A549 (cell line): Measurements from ENCODE around the gene RTKN2.

ENCODE experiments used
- CEBPB ChIP-seq, 2 experiments: fragments of >200 bp in 1 of 2; sonication (Bioruptor Twin) in 1 of 2; formaldehyde crosslinking in 1 of 2; IDR thresholded peaks; 2 replicates each; pipeline ENCODE4 v1.6.1; 2012 to 2016
- CHD2 ChIP-seq: fragments of 150-350 bp; IDR thresholded peaks from 2 replicates; pipeline ENCODE4 v1.6.1; 2014; ENCODE audit warnings: low read length; ENCODE audit not compliant: partially characterized antibody
- CHD4 ChIP-seq: fragments of 200-600 bp; sonication (generic); IDR thresholded peaks from 2 replicates; pipeline ENCODE4 v1.6.1; 2016; ENCODE audit warnings: antibody characterized with exemption, mild to moderate bottlenecking, borderline replicate concordance
- EHMT2 ChIP-seq: fragments of 200-600 bp; sonication (generic); IDR thresholded peaks from 2 replicates; pipeline ENCODE4 v1.6.1; 2016; ENCODE audit warnings: antibody characterized with exemption, low read depth, mild to moderate bottlenecking, moderate library complexity
- EP300 ChIP-seq, 2 experiments: fragments of >200 bp; sonication (Bioruptor Twin); formaldehyde crosslinking; IDR thresholded peaks; 2 replicates in 1 of 2; 3 replicates in 1 of 2; pipeline ENCODE4 v1.6.1; 2016 to 2017
- HDAC2 ChIP-seq: fragments of 200-600 bp; sonication (generic); IDR thresholded peaks from 2 replicates; pipeline ENCODE4 v1.6.1; 2016
- MAZ ChIP-seq: fragments of 150-350 bp; IDR thresholded peaks from 2 replicates; pipeline ENCODE4 v1.6.1; 2014; ENCODE audit warnings: antibody characterized with exemption, low read depth, low read length, borderline replicate concordance
- NR3C1 ChIP-seq: fragments of >200 bp; sonication (Bioruptor Twin); formaldehyde crosslinking; IDR thresholded peaks from 3 replicates; pipeline ENCODE4 v1.6.1; 2017
- POLR2A ChIP-seq: IDR thresholded peaks from 2 replicates; pipeline ENCODE4 v1.6.1; 2012; ENCODE audit warnings: mild to moderate bottlenecking, low read length
- SMC3 ChIP-seq: fragments of >200 bp; sonication (Bioruptor Twin); formaldehyde crosslinking; IDR thresholded peaks from 3 replicates; pipeline ENCODE4 v1.6.1; 2018; ENCODE audit warnings: inconsistent platforms
- TF ChIP-seq, protein P1 (sequence below): fragments of >200 bp; sonication (Bioruptor Twin); formaldehyde crosslinking; IDR thresholded peaks from 3 replicates; pipeline ENCODE4 v1.5.1; 2016
- TF ChIP-seq, protein P2 (sequence below): IDR thresholded peaks from 2 replicates; pipeline ENCODE4 v1.6.1; 2012
- TF ChIP-seq, protein P3 (sequence below): fragments of 150-350 bp; IDR thresholded peaks from 2 replicates; pipeline ENCODE4 v1.6.1; 2014; ENCODE audit warnings: low read depth, mild to moderate bottlenecking, low read length

DNA sequence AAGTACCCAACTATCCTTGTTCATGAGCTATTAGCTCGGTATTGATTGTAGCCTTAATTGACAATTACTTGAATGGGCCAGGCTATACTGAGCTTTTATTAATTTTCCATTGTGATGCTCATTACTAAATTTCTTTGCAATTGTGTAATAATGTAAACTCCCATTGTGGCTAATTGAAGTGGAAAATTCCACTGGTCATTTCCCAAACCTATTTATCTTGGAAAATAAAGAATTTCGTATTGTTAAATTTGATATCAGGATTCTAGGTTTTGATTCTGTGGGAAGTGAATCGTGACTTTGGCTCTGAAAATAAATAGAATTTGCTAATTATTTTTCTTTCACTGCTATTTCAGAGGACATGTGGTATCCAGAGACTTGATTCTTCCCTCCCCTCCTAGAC lies 111.0 kb downstream of the RTKN2 start:
- TF ChIP-seq, protein P1, sequence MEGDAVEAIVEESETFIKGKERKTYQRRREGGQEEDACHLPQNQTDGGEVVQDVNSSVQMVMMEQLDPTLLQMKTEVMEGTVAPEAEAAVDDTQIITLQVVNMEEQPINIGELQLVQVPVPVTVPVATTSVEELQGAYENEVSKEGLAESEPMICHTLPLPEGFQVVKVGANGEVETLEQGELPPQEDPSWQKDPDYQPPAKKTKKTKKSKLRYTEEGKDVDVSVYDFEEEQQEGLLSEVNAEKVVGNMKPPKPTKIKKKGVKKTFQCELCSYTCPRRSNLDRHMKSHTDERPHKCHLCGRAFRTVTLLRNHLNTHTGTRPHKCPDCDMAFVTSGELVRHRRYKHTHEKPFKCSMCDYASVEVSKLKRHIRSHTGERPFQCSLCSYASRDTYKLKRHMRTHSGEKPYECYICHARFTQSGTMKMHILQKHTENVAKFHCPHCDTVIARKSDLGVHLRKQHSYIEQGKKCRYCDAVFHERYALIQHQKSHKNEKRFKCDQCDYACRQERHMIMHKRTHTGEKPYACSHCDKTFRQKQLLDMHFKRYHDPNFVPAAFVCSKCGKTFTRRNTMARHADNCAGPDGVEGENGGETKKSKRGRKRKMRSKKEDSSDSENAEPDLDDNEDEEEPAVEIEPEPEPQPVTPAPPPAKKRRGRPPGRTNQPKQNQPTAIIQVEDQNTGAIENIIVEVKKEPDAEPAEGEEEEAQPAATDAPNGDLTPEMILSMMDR, result no peak
- TF ChIP-seq POLR2A, result no peak
- no peak for TF ChIP-seq CEBPB (IDR thresholded peaks at IDR 0.05)
- TF ChIP-seq CHD2, result no peak
- no peak for TF ChIP-seq MAZ
- TF ChIP-seq HDAC2, result no peak
- TF ChIP-seq NR3C1, result no peak
- TF ChIP-seq SMC3, result no peak
- TF ChIP-seq, protein P2, sequence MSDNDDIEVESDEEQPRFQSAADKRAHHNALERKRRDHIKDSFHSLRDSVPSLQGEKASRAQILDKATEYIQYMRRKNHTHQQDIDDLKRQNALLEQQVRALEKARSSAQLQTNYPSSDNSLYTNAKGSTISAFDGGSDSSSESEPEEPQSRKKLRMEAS, result no peak
- TF ChIP-seq CHD4, result no peak
- TF ChIP-seq EP300 (IDR thresholded peaks at IDR 0.05), result no peak
- no peak for TF ChIP-seq EHMT2
- TF ChIP-seq, protein P3, sequence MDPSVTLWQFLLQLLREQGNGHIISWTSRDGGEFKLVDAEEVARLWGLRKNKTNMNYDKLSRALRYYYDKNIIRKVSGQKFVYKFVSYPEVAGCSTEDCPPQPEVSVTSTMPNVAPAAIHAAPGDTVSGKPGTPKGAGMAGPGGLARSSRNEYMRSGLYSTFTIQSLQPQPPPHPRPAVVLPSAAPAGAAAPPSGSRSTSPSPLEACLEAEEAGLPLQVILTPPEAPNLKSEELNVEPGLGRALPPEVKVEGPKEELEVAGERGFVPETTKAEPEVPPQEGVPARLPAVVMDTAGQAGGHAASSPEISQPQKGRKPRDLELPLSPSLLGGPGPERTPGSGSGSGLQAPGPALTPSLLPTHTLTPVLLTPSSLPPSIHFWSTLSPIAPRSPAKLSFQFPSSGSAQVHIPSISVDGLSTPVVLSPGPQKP, result no peak
